ENCODE measurements around the gene ISG20L2. TPM values are rescaled to one million over a fixed set of nuclear protein-coding genes. Genes with fewer than 3 reads are reported as not detected.

The ISG20L2 gene
- polyA plus RNA-seq, 1 of the 3 experiments (the other 2 are of a cell fraction), result 31.6 TPM

GRCh38 chr1:156697481-156697880 lies 31.1 kb downstream of the ISG20L2 start:
- Histone ChIP-seq H4K20me1 (ENCODE audit: insufficient read depth) (no peaks in the 10 kb centered on the region), H3K9ac (no peak overlapping the region), H3K4me3 (ENCODE audit: low read depth in 2 of 2, low read length in 1 of 2) (no peak overlapping the region), H3K9me3 (no peaks in the 10 kb centered on the region), H3K4me1 (ENCODE audit: control insufficient read depth in 1 of 2, insufficient read depth in 2 of 2, low read depth in 1 of 2, low read length in 1 of 2) (peaks cover 14 to 51% of the 10 kb centered on the region in 2 experiments; a peak in 3 of 4 replicates), H3K36me3 (replicated peaks in 1 of 2; ENCODE audit: control insufficient read depth in 1 of 2, insufficient read depth in 2 of 2, low read length in 1 of 2) (peaks cover 0 to 18% of the 10 kb centered on the region in 2 experiments), H3F3A (replicated peaks; ENCODE audit: insufficient read depth) (peaks cover 15% of the 10 kb centered on the region), H2AFZ (ENCODE audit: low read depth) (no peak overlapping the region), H3K27me3 (ENCODE audit: insufficient read depth) (no peaks in the 10 kb centered on the region), H3K27ac (ENCODE audit: low read depth in 2 of 2, low read length in 1 of 2) (peak overlapping the region in 1 of 2 experiments; percentile 71; a peak in 2 of 4 replicates), H3K79me2 (ENCODE audit: insufficient read depth) (no peaks in the 10 kb centered on the region), H3K4me2 (no peak overlapping the region), H3K9me2 (no peaks in the 10 kb centered on the region)
- TF ChIP-seq SMC3 (IDR thresholded peaks at IDR 0.05; ENCODE audit: low read depth, low read length) (no peak), USF2 (IDR thresholded peaks at IDR 0.05; ENCODE audit: borderline replicate concordance, low read depth, low read length) (no peak), MXI1 (IDR thresholded peaks at IDR 0.05; ENCODE audit: low read depth, low read length) (peak; percentile 36; the same call in 1 of the 2 replicates), RAD21 (IDR thresholded peaks at IDR 0.05; ENCODE audit: low read length) (no peak)
- CTCF ChIA-PET, result interaction anchor here (1.2 to 45.5 kb wide), 6 partner anchors 2 to 230 kb away, joined by 3 to 2702 read pairs (median 5); partner anchors contain the start of genes CRABP2, ISG20L2, METTL25B and NES
- peak; percentile 67 for DNase-seq
- 72% methylated on average over 8 of the region's 8 CpGs for WGBS (ENCODE audit: low lambda C conversion rate)
- POLR2A ChIA-PET, result interaction anchor here (0.6 to 2.0 kb wide), 4 partner anchors 9 to 41 kb away, joined by 3 to 7 read pairs (median 4); no protein-coding TSS in a partner anchor

GRCh38 chr1:156696755-156697154 lies 31.8 kb downstream of the ISG20L2 start:
- H2AFZ ChIP-seq (ENCODE audit: low read depth), result no peak overlapping the region
- no peaks in the 10 kb centered on the region for H4K20me1 ChIP-seq (ENCODE audit: insufficient read depth)
- ChIA-PET CTCF (interaction anchor here (1.2 to 45.5 kb wide), 4 partner anchors 1 to 393 kb away, joined by 3 to 2702 read pairs (median 1352); partner anchors contain the start of genes CRABP2, ISG20L2, METTL25B and NES), POLR2A (interaction anchor here (1.4 kb wide), 1 partner anchor 14 kb away, joined by 4 read pairs; no protein-coding TSS in a partner anchor)
- H3K27me3 ChIP-seq (ENCODE audit: insufficient read depth), result no peaks in the 10 kb centered on the region
- H3K27ac ChIP-seq (ENCODE audit: low read depth in 2 of 2, low read length in 1 of 2), result peak overlapping the region in 1 of 2 experiments; percentile 71; a peak in 2 of 4 replicates
- peaks cover 15% of the 10 kb centered on the region for H3F3A ChIP-seq (replicated peaks; ENCODE audit: insufficient read depth)
- H3K4me2 ChIP-seq, result no peak overlapping the region
- H3K9ac ChIP-seq, result no peak overlapping the region
- H3K79me2 ChIP-seq (ENCODE audit: insufficient read depth), result no peaks in the 10 kb centered on the region
- DNase-seq, result no peak
- H3K9me2 ChIP-seq, result no peaks in the 10 kb centered on the region
- peaks cover 0 to 18% of the 10 kb centered on the region in 2 experiments for H3K36me3 ChIP-seq (replicated peaks in 1 of 2; ENCODE audit: control insufficient read depth in 1 of 2, insufficient read depth in 2 of 2, low read length in 1 of 2)
- no peaks in the 10 kb centered on the region for H3K9me3 ChIP-seq
- H3K4me1 ChIP-seq (ENCODE audit: control insufficient read depth in 1 of 2, insufficient read depth in 2 of 2, low read depth in 1 of 2, low read length in 1 of 2), result peaks cover 14 to 57% of the 10 kb centered on the region in 2 experiments; a peak in 3 of 4 replicates
- 94% methylated on average over 8 of the region's 8 CpGs for WGBS (ENCODE audit: low lambda C conversion rate)
- H3K4me3 ChIP-seq (ENCODE audit: low read depth in 2 of 2, low read length in 1 of 2), result no peak overlapping the region
- no peak for TF ChIP-seq EP300 (IDR thresholded peaks at IDR 0.05; ENCODE audit: borderline replicate concordance in 1 of 2, low read depth in 1 of 2, low read length in 1 of 2)
- no peak for TF ChIP-seq MEF2A (IDR thresholded peaks at IDR 0.05; ENCODE audit: borderline replicate concordance, low read depth)
- TF ChIP-seq FOXJ3 (CRISPR knock-in tag; IDR thresholded peaks at IDR 0.05), result no peak
- no peak for TF ChIP-seq EZH2phosphoT487 (IDR thresholded peaks at IDR 0.05; ENCODE audit: borderline replicate concordance, low read depth)
- no peak for TF ChIP-seq ELF1 (IDR thresholded peaks at IDR 0.05)
- TF ChIP-seq TEAD4 (IDR thresholded peaks at IDR 0.05; ENCODE audit: borderline replicate concordance, insufficient read depth), result no peak
- no peak for TF ChIP-seq MAX (IDR thresholded peaks at IDR 0.05; ENCODE audit: low read depth)

Measured in SK-N-SH (cell line).